ENCODE measurements around the gene HSD17B3. TPM values are rescaled to one million over a fixed set of nuclear protein-coding genes. Genes with fewer than 3 reads are reported as not detected.
"Not testable (repeated sequence)": the region's sequence is repeated elsewhere in the genome, so short reads cannot be mapped to it uniquely, and the experiment has no call there.

Gene HSD17B3
- polyA plus RNA-seq, 1 of the 3 experiments (the other 2 are of a cell fraction), result 0.51 TPM

DNA sequence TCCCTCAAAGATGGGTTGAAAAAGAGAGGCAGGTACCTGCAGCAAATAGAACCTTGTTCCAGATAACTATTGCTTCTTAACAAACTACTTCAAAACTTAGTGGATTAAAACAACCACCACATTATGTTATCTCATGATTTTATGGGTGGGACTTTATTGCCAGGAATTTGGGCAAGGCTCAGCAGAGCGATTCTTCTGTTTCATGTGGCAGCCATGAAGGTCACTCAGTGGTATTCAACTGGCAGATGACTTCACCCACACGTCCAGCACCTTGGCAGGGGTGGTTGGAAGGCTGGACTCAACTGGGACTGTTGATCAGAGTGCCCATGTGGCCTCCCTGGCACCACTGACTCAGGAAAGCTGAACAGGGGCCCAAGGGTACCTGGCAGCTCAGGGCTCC lies 112.0 kb downstream of the HSD17B3 start:
- H3K4me3 ChIP-seq (ENCODE audit: low read depth in 2 of 2, low read length in 1 of 2), result no peak overlapping the region
- H3K79me2 ChIP-seq (ENCODE audit: insufficient read depth), result no peaks in the 10 kb centered on the region
- TF ChIP-seq, protein P1, sequence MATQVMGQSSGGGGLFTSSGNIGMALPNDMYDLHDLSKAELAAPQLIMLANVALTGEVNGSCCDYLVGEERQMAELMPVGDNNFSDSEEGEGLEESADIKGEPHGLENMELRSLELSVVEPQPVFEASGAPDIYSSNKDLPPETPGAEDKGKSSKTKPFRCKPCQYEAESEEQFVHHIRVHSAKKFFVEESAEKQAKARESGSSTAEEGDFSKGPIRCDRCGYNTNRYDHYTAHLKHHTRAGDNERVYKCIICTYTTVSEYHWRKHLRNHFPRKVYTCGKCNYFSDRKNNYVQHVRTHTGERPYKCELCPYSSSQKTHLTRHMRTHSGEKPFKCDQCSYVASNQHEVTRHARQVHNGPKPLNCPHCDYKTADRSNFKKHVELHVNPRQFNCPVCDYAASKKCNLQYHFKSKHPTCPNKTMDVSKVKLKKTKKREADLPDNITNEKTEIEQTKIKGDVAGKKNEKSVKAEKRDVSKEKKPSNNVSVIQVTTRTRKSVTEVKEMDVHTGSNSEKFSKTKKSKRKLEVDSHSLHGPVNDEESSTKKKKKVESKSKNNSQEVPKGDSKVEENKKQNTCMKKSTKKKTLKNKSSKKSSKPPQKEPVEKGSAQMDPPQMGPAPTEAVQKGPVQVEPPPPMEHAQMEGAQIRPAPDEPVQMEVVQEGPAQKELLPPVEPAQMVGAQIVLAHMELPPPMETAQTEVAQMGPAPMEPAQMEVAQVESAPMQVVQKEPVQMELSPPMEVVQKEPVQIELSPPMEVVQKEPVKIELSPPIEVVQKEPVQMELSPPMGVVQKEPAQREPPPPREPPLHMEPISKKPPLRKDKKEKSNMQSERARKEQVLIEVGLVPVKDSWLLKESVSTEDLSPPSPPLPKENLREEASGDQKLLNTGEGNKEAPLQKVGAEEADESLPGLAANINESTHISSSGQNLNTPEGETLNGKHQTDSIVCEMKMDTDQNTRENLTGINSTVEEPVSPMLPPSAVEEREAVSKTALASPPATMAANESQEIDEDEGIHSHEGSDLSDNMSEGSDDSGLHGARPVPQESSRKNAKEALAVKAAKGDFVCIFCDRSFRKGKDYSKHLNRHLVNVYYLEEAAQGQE (IDR thresholded peaks at IDR 0.05; ENCODE audit: low read depth, low read length), result no peak
- no peak for TF ChIP-seq GATA2 (CRISPR knock-in tag; IDR thresholded peaks at IDR 0.05)
- TF ChIP-seq RCOR1 (IDR thresholded peaks at IDR 0.05; ENCODE audit: low read length), result no peak
- no peak for TF ChIP-seq MEF2A (IDR thresholded peaks at IDR 0.05; ENCODE audit: borderline replicate concordance, low read depth)
- no peak for TF ChIP-seq JUND (IDR thresholded peaks at IDR 0.05)
- TF ChIP-seq YY1 (IDR thresholded peaks at IDR 0.05; ENCODE audit: low read depth), result no peak
- TF ChIP-seq POLR2AphosphoS5 (IDR thresholded peaks at IDR 0.05; ENCODE audit: low read depth, low read length), result no peak
- no peak for TF ChIP-seq SMC3 (IDR thresholded peaks at IDR 0.05; ENCODE audit: low read depth, low read length)
- no peak for TF ChIP-seq RFX5 (IDR thresholded peaks at IDR 0.05; ENCODE audit: low read length)
- TF ChIP-seq, protein P2, sequence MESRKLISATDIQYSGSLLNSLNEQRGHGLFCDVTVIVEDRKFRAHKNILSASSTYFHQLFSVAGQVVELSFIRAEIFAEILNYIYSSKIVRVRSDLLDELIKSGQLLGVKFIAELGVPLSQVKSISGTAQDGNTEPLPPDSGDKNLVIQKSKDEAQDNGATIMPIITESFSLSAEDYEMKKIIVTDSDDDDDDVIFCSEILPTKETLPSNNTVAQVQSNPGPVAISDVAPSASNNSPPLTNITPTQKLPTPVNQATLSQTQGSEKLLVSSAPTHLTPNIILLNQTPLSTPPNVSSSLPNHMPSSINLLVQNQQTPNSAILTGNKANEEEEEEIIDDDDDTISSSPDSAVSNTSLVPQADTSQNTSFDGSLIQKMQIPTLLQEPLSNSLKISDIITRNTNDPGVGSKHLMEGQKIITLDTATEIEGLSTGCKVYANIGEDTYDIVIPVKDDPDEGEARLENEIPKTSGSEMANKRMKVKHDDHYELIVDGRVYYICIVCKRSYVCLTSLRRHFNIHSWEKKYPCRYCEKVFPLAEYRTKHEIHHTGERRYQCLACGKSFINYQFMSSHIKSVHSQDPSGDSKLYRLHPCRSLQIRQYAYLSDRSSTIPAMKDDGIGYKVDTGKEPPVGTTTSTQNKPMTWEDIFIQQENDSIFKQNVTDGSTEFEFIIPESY (IDR thresholded peaks at IDR 0.05; ENCODE audit: borderline replicate concordance, low read depth), result no peak
- no peak for TF ChIP-seq RXRA (IDR thresholded peaks at IDR 0.05; ENCODE audit: borderline replicate concordance, low read depth)
- TF ChIP-seq, protein P3, sequence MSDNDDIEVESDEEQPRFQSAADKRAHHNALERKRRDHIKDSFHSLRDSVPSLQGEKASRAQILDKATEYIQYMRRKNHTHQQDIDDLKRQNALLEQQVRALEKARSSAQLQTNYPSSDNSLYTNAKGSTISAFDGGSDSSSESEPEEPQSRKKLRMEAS (IDR thresholded peaks at IDR 0.05; ENCODE audit: low read depth), result no peak
- no peak for TF ChIP-seq TEAD4 (IDR thresholded peaks at IDR 0.05; ENCODE audit: borderline replicate concordance, insufficient read depth)
- TF ChIP-seq, protein P4, sequence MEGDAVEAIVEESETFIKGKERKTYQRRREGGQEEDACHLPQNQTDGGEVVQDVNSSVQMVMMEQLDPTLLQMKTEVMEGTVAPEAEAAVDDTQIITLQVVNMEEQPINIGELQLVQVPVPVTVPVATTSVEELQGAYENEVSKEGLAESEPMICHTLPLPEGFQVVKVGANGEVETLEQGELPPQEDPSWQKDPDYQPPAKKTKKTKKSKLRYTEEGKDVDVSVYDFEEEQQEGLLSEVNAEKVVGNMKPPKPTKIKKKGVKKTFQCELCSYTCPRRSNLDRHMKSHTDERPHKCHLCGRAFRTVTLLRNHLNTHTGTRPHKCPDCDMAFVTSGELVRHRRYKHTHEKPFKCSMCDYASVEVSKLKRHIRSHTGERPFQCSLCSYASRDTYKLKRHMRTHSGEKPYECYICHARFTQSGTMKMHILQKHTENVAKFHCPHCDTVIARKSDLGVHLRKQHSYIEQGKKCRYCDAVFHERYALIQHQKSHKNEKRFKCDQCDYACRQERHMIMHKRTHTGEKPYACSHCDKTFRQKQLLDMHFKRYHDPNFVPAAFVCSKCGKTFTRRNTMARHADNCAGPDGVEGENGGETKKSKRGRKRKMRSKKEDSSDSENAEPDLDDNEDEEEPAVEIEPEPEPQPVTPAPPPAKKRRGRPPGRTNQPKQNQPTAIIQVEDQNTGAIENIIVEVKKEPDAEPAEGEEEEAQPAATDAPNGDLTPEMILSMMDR (IDR thresholded peaks at IDR 0.05), result no peak
- no peak for TF ChIP-seq SIN3A (IDR thresholded peaks at IDR 0.05; ENCODE audit: borderline replicate concordance, low read depth, low read length)
- TF ChIP-seq MXI1 (IDR thresholded peaks at IDR 0.05; ENCODE audit: low read depth, low read length), result no peak
- TF ChIP-seq EZH2phosphoT487 (IDR thresholded peaks at IDR 0.05; ENCODE audit: borderline replicate concordance, low read depth), result no peak
- TF ChIP-seq, protein P5, sequence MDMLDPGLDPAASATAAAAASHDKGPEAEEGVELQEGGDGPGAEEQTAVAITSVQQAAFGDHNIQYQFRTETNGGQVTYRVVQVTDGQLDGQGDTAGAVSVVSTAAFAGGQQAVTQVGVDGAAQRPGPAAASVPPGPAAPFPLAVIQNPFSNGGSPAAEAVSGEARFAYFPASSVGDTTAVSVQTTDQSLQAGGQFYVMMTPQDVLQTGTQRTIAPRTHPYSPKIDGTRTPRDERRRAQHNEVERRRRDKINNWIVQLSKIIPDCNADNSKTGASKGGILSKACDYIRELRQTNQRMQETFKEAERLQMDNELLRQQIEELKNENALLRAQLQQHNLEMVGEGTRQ (IDR thresholded peaks at IDR 0.05; ENCODE audit: borderline replicate concordance, low read depth, low read length), result no peak
- TF ChIP-seq FOXJ3 (CRISPR knock-in tag; IDR thresholded peaks at IDR 0.05), result no peak
- TF ChIP-seq, protein P6, sequence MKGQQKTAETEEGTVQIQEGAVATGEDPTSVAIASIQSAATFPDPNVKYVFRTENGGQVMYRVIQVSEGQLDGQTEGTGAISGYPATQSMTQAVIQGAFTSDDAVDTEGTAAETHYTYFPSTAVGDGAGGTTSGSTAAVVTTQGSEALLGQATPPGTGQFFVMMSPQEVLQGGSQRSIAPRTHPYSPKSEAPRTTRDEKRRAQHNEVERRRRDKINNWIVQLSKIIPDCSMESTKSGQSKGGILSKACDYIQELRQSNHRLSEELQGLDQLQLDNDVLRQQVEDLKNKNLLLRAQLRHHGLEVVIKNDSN (IDR thresholded peaks at IDR 0.05; ENCODE audit: borderline replicate concordance, low read depth), result no peak
- H4K20me1 ChIP-seq (ENCODE audit: insufficient read depth), result no peaks in the 10 kb centered on the region
- no peak overlapping the region for H3K27ac ChIP-seq (ENCODE audit: low read depth in 2 of 2, low read length in 1 of 2)
- no peaks in the 10 kb centered on the region for H3K27me3 ChIP-seq (ENCODE audit: insufficient read depth)
- no peaks in the 10 kb centered on the region for H3F3A ChIP-seq (replicated peaks; ENCODE audit: insufficient read depth)
- no peaks in the 10 kb centered on the region for H3K9me3 ChIP-seq
- WGBS (ENCODE audit: low lambda C conversion rate), result 20% methylated on average over 2 of the region's 2 CpGs
- ChIA-PET POLR2A (no interaction called here), CTCF (no interaction called here)
- DNase-seq, result no peak
- H3K4me2 ChIP-seq, result no peak overlapping the region
- H2AFZ ChIP-seq (ENCODE audit: low read depth), result no peak overlapping the region
- H3K36me3 ChIP-seq (replicated peaks in 1 of 2; ENCODE audit: control insufficient read depth in 1 of 2, insufficient read depth in 2 of 2, low read length in 1 of 2), result no peaks in the 10 kb centered on the region
- no peak overlapping the region for H3K9ac ChIP-seq
- no peaks in the 10 kb centered on the region for H3K9me2 ChIP-seq
- H3K4me1 ChIP-seq (ENCODE audit: control insufficient read depth in 1 of 2, insufficient read depth in 2 of 2, low read depth in 1 of 2, low read length in 1 of 2), result no peaks in the 10 kb centered on the region

DNA sequence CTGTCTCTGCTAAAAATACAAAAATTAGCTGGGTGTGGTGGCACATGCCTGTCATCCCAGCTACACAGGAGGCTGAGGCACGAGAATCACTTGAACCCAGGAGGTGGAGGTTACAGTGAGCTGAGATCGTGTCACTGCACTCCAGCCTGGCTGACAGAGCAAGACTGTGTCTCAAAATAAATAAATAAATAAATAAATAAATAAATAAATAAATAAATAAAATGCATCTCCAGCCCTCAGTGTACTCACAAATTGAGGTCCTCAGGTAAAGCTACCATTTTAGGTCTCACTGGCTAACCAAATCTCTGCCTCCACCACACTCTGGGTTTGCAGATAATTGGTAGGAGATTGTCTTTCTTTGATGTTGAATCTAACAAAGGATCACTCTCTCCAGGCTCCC lies 112.4 kb downstream of the HSD17B3 start:
- H3K4me3 ChIP-seq (ENCODE audit: low read depth in 2 of 2, low read length in 1 of 2); POLR2A ChIA-PET; H2AFZ ChIP-seq (ENCODE audit: low read depth); H4K20me1 ChIP-seq (ENCODE audit: insufficient read depth); H3K9me3 ChIP-seq; H3K4me1 ChIP-seq (ENCODE audit: control insufficient read depth in 1 of 2, insufficient read depth in 2 of 2, low read depth in 1 of 2, low read length in 1 of 2); DNase-seq; H3K9me2 ChIP-seq; CTCF ChIA-PET; H3K27me3 ChIP-seq (ENCODE audit: insufficient read depth); H3K27ac ChIP-seq (ENCODE audit: low read depth in 2 of 2, low read length in 1 of 2); H3F3A ChIP-seq (replicated peaks; ENCODE audit: insufficient read depth); H3K79me2 ChIP-seq (ENCODE audit: insufficient read depth); H3K4me2 ChIP-seq; H3K36me3 ChIP-seq (replicated peaks in 1 of 2; ENCODE audit: control insufficient read depth in 1 of 2, insufficient read depth in 2 of 2, low read length in 1 of 2); H3K9ac ChIP-seq: not testable (repeated sequence)
- 20% methylated on average over 2 of the region's 2 CpGs for WGBS (ENCODE audit: low lambda C conversion rate)

All from SK-N-SH (cell line).